DOHH2 (cell line): ENCODE measurements around the gene GRHL3.

ENCODE experiments used
- H3F3A ChIP-seq: fragments of 200-600 bp; sonication (generic), shearing (Covaris generic); 2 replicates; pipeline ENCODE4 v1.6.0; 2016; ENCODE audit warnings: antibody characterized with exemption, mild to moderate bottlenecking; ENCODE audit not compliant: control insufficient read depth, insufficient read depth
- H3K27ac ChIP-seq: fragments of 200-600 bp; sonication (generic); 2 replicates; pipeline ENCODE4 v1.5.1; 2014; ENCODE audit warnings: low read depth, mild to moderate bottlenecking, low read length, moderate library complexity
- H3K27me3 ChIP-seq: fragments of 200-600 bp; sonication (generic); 2 replicates; pipeline ENCODE4 v1.6.1; 2014; ENCODE audit warnings: mild to moderate bottlenecking, low read length, mixed read lengths; ENCODE audit not compliant: control insufficient read depth
- H3K36me3 ChIP-seq: fragments of 200-600 bp; sonication (generic); 2 replicates; pipeline ENCODE4 v1.6.1; 2014; ENCODE audit warnings: mild to moderate bottlenecking, low read length, moderate library complexity, mixed read lengths; ENCODE audit not compliant: control insufficient read depth
- H3K4me1 ChIP-seq: fragments of 200-600 bp; sonication (generic); 2 replicates; pipeline ENCODE4 v1.6.1; 2014; ENCODE audit warnings: mild to moderate bottlenecking, low read length, mixed read lengths; ENCODE audit not compliant: control insufficient read depth
- H3K4me2 ChIP-seq: fragments of 200-600 bp; sonication (generic); 2 replicates; pipeline ENCODE4 v1.6.0; 2014; ENCODE audit warnings: mild to moderate bottlenecking, low read length, moderate library complexity
- H3K4me3 ChIP-seq: fragments of 200-600 bp; sonication (generic); 2 replicates; pipeline ENCODE4 v1.5.1; 2014; ENCODE audit warnings: mild to moderate bottlenecking, low read length, mixed read lengths
- H3K79me2 ChIP-seq: fragments of 200-600 bp; sonication (generic); 2 replicates; pipeline ENCODE4 v1.6.1; 2014; ENCODE audit warnings: mild to moderate bottlenecking, low read length, mixed read lengths; ENCODE audit not compliant: control insufficient read depth
- H3K9me2 ChIP-seq: fragments of 200-600 bp; sonication (generic); replicated peaks from 2 replicates; pipeline ENCODE4 v1.6.1; 2014; ENCODE audit warnings: mild to moderate bottlenecking, low read length, mixed read lengths; ENCODE audit not compliant: control insufficient read depth
- H3K9me3 ChIP-seq: fragments of 200-600 bp; sonication (generic); 2 replicates; pipeline ENCODE4 v1.6.1; 2014; ENCODE audit warnings: antibody characterized with exemption, low read length, mixed read lengths; ENCODE audit not compliant: control insufficient read depth, insufficient read depth
- H4K20me1 ChIP-seq: fragments of 200-600 bp; sonication (generic); 2 replicates; pipeline ENCODE4 v1.6.0; 2014; ENCODE audit warnings: low read depth, mild to moderate bottlenecking, antibody characterized with exemption, low read length, moderate library complexity; ENCODE audit not compliant: control insufficient read depth, insufficient read depth
- EZH2phosphoT487 ChIP-seq: fragments of 200-600 bp; sonication (generic); IDR thresholded peaks from 2 replicates; pipeline ENCODE4 v1.6.1; 2017; ENCODE audit warnings: borderline replicate concordance, mild to moderate bottlenecking, antibody characterized with exemption, low read length, moderate library complexity, mixed read lengths
- TF ChIP-seq, protein P1 (sequence below): fragments of 200-600 bp; sonication (generic); IDR thresholded peaks from one replicate; pipeline ENCODE4 v1.5.1; 2014; ENCODE audit warnings: antibody characterized with exemption, mild to moderate bottlenecking, low read depth, low read length; ENCODE audit not compliant: poor library complexity, severe bottlenecking

GRHL3 gene

DNA sequence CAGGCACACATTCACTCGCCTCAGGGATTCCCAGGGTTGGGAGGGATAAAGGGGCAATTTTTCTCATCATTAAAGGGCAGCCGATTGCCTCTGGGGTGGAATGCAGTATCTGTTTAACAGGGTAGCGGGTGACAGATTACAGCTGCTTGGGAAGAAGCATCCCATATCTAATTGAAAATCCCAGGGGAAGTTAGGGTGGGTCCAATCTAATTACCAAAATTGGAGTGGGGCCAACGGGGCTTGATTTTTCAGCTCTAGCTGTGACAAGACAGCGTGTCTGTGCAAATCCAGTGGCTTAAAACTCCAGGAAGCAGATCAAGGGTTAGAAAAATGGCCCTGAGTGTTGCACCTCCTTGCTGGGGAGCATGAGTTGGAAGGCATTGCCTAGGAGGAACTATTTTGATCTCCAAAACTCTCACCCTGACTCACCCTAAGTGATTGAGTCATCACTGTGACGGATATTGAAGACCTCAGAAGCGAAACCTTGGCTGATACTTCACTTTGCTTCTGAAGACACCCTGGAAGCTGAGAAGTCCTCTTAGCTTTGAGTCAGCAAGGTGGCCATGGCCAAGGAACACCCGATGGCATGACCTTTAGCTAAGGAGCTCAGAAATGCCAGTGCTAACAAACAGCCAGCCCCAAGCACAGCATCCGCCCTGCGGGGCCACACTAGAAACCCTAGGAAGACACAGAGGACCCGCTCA is 46.0 kb downstream of the GRHL3 start:
- H3K4me1 ChIP-seq = no peaks in the 10 kb centered on the region
- no peaks in the 10 kb centered on the region for H3F3A ChIP-seq
- H3K9me3 ChIP-seq = no peaks in the 10 kb centered on the region
- no peak overlapping the region for H3K4me3 ChIP-seq
- no peaks in the 10 kb centered on the region for H3K79me2 ChIP-seq
- H3K27ac ChIP-seq = no peak overlapping the region
- no peaks in the 10 kb centered on the region for H4K20me1 ChIP-seq
- H3K9me2 ChIP-seq = no peaks in the 10 kb centered on the region
- H3K36me3 ChIP-seq = no peaks in the 10 kb centered on the region
- no peak for TF ChIP-seq EZH2phosphoT487
- TF ChIP-seq, protein P1, sequence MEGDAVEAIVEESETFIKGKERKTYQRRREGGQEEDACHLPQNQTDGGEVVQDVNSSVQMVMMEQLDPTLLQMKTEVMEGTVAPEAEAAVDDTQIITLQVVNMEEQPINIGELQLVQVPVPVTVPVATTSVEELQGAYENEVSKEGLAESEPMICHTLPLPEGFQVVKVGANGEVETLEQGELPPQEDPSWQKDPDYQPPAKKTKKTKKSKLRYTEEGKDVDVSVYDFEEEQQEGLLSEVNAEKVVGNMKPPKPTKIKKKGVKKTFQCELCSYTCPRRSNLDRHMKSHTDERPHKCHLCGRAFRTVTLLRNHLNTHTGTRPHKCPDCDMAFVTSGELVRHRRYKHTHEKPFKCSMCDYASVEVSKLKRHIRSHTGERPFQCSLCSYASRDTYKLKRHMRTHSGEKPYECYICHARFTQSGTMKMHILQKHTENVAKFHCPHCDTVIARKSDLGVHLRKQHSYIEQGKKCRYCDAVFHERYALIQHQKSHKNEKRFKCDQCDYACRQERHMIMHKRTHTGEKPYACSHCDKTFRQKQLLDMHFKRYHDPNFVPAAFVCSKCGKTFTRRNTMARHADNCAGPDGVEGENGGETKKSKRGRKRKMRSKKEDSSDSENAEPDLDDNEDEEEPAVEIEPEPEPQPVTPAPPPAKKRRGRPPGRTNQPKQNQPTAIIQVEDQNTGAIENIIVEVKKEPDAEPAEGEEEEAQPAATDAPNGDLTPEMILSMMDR = no peak
- no peak overlapping the region for H3K4me2 ChIP-seq
- H3K27me3 ChIP-seq = no peaks in the 10 kb centered on the region

DNA sequence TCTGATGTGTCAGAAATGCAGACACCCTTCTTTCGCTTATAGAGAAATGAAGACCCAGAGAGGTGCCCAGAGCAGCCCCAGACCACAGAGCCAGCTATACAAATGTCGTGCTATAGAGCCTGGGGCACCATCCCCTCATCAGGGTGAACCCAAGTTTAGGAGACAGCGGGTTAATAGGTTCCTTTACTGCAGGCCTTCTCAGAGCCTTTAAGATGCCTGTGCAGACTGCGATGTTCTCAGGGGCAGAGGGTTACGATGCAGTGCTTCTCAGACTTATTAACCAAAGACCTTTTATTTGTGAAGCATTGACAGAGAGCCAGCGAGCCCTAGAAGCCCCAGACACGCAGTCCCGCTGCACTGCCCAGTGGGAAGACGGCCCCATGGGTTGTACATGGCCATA is 47.5 kb downstream of the GRHL3 start:
- no peak for TF ChIP-seq EZH2phosphoT487
- TF ChIP-seq, protein P1 = no peak
- Histone ChIP-seq H3K4me2 (no peak overlapping the region), H3K27me3 (no peaks in the 10 kb centered on the region), H3K9me3 (no peaks in the 10 kb centered on the region), H4K20me1 (no peaks in the 10 kb centered on the region), H3K4me3 (no peak overlapping the region), H3K36me3 (no peaks in the 10 kb centered on the region), H3K4me1 (peaks cover 2% of the 10 kb centered on the region; the same call in 1 of the 2 replicates), H3K9me2 (no peaks in the 10 kb centered on the region), H3F3A (no peaks in the 10 kb centered on the region), H3K79me2 (no peaks in the 10 kb centered on the region), H3K27ac (no peak overlapping the region)

DNA sequence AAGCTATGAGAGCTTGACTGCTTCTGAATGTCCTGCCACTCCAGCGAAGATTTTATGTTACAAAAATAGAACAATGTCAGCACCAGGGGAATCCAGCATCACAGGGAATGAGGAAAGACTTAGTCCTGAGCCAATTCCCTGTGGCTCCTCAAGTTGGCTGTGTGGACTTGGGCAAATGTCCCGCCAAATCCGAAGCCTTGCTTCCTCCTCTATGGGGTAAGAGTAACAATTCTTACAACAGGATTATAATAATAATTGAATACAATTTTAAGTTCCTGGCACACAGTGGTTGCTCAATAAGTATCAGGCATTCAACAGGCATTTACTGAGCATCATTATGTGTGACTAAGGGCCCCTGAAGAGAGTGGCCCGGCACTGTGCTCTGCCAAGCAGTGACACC is 50.0 kb downstream of the GRHL3 start:
- no peak overlapping the region for H3K27ac ChIP-seq
- H3K36me3 ChIP-seq = no peaks in the 10 kb centered on the region
- no peak overlapping the region for H3K4me3 ChIP-seq
- H3K9me2 ChIP-seq = no peaks in the 10 kb centered on the region
- H3K9me3 ChIP-seq = no peaks in the 10 kb centered on the region
- TF ChIP-seq, protein P1 = no peak
- TF ChIP-seq EZH2phosphoT487 = no peak
- no peak overlapping the region for H3K4me2 ChIP-seq
- H3F3A ChIP-seq = peaks cover 6% of the 10 kb centered on the region
- H3K27me3 ChIP-seq = no peaks in the 10 kb centered on the region
- peaks cover 25% of the 10 kb centered on the region for H3K4me1 ChIP-seq
- no peaks in the 10 kb centered on the region for H4K20me1 ChIP-seq
- no peaks in the 10 kb centered on the region for H3K79me2 ChIP-seq
